NCI-H1417 treated with DMSO at 0.1 percent for 48 hours (cell line): Measurements from ENCODE around the gene NTPCR.

Source experiments
- DNase-seq: peaks from one replicate; lab custom pipeline; 2025; lab: John Stamatoyannopoulos, UW

The NTPCR gene

DNA sequence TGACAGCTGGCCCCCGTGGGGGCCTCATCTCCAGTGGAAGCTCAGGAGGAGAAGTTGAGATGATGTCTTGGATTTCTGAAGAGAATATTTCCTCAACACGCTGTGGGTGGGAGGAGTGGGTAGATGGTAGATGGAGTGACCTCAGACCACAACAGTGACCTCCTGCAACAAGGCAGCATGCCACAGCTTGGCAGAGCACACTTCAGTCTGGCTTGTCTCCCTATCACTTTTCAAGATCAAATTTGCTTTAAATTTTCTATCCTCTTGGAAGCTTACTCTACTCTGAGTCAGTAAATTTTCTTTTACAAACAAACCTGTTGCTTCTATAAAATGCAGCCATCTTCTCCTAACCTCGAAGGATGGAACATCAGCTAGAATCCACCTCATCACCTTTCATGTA is 59.7 kb downstream of the NTPCR start:
- DNase-seq, result no peak

DNA sequence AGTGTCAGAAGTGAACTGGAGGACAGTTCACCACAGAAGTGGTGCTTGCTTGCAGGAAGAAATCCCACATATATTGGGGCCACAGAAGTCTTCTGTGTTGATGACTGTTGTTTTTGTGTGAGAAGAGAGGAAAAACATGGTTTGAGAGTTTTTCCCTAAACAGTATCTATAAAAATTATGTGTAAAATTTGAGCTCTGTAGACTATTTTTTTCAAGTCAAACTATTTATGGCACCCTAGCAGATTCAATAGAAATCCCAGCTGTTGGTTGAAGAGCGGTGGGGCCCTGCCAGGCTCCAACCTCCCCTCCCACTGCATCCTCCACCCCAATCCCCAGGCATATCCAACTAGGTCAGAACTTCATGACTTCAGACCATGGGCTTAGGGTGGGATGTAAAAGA is 61.6 kb downstream of the NTPCR start:
- no peak for DNase-seq

DNA sequence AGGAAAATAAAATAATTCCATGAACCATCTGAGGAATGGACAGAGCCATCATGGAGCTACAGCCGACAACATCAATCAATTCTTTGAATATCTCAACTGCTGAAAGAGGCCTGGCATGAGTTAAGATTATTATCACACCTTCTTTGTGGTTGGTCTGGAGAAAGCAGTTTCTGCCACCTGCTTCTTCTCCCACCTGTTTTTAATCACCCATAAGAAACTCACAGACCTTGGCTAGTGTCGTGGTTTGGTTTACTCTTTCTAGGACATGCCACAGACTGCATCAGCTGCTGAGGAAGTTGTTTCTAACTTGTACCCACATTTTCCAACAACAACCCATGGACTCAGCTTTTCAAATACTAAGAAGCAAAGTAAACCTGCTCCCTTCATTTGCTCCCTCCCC is 65.6 kb downstream of the NTPCR start:
- DNase-seq, result no peak

DNA sequence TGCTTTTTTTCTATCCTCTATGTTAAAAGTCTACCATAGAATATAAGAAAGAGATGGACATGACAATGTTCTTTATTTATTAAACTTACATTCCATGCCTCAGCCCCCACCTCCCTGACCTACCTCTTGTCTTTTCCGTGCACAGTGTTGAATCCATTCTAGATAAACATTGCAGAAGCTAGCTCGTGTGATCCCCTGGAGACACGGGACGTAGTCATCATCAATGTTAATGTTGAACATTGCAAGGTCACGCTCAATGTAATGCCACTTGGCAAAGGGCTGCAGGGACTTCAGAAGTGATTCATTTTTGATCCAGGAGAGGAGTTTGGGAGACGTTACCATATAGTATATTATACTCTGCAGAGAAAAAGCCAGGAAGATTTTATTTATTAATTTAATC is 66.4 kb downstream of the NTPCR start:
- no peak for DNase-seq

DNA sequence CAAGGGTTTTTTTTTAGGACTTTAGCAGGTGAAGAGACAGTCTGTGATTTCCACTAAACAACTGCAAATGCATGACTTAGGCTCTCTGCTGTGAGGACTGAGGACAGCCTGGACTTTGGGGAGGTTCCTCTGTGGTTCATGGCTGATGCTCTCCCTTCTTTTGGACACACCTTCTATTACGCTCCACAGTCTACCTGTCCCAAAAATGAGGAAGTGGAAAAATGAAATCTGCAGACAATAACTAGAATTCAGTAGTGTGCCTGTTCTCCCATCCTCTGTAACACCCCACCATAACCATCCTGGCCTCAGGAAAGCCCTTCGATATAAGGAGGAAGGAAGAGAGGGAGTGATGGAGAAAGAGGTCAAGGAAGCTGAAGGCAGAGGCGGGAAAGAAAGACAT is 68.7 kb downstream of the NTPCR start:
- no peak for DNase-seq

DNA sequence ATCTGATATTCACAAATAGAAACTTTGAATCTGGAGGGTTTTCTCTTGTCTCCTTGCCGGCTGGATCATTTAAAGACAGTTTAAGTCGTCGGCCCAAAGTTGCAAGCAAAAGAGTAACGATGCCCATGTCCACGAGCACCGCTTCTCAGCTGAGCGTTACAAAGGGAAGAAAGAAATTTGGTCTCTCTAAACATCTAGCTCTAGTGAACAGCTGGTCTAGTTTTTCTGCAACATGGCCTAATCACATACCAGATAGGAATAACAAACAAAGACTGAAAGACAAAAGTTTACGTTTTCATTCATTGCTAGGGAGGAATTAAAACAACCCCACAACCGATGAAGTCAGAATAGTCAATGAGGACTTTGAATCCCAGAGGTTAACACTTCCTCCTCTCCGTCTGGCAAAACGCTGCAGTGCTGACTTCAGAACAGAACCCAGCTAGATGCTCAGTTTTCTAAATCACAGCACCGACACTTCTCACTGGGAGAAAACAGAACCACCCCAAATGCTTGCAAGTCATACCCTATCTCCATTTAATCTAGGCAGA is 69.4 kb downstream of the NTPCR start:
- no peak for DNase-seq

DNA sequence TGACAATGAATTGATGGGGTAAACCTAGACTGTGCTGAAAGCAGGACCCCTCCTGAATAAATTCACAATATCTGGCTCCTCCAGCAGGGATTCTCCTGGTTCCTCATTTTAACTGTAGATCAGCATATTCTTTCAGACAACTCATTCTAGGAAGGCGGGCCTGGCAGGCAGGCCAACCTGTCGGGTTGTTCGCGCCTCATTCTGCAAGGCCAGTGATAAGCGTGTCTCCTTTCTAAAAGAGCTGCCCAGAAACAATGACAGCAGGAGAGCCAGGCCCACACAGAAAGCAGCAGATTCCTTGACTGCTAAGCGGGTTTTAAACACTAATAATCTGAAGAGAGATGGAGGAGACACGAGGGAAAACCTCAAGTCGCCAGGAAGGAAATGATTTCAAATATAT is 70.0 kb downstream of the NTPCR start:
- DNase-seq, result no peak

DNA sequence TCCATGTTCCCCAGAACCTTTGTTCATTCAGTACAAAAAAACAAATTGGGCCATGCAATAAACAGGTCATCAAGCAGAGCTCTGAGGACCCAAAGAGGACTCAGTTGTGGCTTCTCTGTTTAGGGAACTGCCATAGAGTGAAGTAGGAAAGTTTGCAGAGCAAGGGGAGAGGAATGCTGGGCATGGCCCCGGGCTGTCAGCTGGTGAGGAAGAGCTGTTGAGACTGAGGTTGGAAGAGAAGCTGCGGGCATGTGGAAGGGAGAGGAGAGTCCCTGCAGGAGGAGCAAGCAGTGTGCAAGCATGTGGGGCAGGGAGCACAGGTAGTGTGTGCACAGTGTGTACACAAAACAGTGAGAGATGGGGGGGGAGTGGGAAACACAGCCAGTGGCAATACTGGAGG is 71.8 kb downstream of the NTPCR start:
- no peak for DNase-seq

DNA sequence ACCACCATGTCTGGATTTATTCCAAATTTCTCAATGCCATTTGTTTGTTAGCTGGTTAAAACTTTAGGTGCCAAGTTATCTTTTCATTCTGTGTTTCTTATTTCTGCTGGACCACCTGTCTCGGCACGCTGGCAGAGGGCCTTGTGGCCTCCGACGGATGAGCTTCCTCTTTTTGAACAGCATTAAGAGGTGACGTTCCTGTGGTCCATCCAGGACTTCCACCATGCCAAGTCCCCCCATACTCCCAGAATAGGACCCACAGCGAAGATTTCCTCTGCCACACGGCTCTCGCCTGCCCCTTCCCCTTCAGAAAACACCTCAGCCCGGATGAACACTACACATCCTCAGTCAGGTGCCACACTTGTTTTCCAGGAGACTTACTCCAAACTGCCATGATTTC is 73.8 kb downstream of the NTPCR start:
- no peak for DNase-seq

DNA sequence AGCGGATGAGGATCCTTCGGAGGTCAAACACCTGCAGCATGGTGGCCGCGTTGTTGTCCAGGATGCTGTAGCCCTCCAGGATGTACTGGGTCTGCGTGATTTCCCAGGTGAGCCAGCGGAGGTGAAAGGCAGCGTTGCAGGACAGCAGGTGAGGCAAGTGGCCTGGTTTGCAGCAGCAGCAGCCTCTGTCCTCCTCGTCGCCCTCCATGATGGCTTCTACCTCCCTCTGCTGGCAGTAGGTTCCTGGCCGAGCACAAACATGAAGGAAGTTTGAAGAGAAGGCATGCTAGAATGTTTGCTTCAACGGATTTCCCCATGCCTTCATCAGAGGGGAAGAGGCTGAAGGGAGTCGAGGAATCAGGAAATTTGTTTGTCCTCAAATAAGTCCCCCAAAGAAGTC is 74.7 kb downstream of the NTPCR start:
- no peak for DNase-seq

DNA sequence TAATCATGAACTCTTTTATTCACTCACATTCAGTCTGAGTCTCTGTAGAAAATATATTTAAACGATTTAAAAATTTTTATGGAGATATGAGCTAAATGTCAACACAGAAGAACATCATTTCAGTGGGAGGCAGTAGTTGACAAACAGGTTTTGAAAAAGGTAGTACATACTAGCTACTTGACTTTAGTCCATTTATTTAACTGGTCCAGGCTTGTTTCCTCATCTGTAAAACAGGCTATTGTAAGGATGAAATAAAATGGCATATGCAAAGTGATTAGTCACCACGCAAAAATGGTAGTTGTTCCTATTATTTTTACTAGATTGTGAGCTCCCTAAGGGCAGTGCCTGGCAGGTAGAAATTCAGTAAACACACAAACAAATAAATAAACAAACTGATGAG is 75.2 kb downstream of the NTPCR start:
- no peak for DNase-seq

DNA sequence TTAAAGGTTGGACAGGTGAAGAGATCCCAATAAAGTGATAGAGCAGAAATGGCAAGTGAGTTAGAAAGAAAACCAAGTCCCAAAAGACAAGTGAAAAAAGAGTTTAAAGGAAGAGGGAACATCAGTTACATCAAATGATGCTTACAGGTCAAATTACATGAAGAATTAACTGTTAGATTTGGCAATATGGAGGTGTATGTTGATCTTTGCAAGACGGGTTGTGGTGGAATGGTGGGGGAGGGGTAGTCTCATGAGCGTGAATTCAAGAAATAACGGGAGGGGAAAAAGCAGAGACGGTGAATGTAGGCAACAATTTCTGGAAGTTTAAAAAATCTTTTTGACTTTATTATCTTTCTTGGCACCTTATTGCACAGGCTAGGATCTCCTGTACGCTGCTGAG is 76.6 kb downstream of the NTPCR start:
- no peak for DNase-seq

DNA sequence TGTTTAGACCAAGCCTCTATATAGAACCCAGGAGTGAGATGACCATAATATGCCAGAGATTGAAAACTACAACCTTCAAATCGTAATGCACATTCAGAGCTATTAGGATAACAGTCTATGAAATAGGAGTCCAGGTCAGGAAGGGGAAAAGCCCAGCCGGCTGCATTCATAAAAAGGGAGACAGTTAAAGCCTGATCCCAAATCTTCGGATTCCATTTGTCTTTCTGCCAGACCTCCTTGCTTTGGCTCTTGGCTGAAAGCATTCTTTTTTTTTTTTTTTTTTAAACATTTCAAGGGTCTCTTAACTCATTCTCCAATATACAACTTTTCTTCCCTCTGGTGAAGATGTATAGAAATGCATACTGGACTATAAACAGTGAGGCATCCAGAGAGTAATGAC is 81.1 kb downstream of the NTPCR start:
- DNase-seq, result no peak

DNA sequence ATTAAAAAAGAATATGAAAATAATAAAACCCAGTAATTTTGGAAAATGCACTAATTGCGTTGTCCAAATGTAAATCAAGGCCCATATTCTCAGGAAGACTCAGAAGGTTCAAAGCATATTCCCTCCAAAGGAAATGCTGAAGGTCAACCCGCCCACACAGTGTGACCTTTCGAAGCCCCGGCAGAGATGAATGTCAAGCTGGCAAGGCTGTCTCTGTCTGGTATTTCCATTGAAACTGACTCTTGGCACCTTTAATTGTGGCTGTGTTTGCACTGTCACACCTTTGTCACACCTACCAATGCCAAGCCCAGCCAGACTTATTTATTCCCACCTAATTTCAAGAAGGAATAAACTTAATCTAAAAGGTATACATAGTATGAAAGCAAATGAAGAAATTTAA is 82.5 kb downstream of the NTPCR start:
- no peak for DNase-seq

DNA sequence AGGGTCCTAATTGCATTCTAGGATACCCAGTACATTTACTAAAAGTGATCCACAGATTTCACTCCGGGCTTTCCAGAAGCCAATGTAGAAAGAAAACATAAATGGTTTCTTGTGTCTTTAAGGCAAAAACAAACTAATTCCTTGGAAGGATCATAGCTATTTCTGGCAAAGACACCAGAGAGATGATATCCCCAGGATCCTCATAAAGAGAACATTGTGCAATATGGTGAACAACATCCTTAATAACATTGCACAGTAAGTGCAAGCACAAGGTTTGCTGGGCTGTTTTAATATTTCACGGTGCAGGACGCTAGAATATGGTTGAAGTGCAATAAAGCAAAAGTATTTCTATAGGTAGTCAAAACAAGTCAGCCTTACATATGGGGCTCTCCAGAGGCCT is 83.0 kb downstream of the NTPCR start:
- DNase-seq, result no peak
